Loucy (cell line): ENCODE data around the gene AP1M1.
A peak's percentile ranks its signal among the peaks of the same experiment; 100 is the strongest.

Source experiments
- H2AFZ ChIP-seq: fragments of 200-600 bp; sonication (generic); 2 replicates; pipeline ENCODE4 v1.6.0; 2016; ENCODE audit warnings: antibody characterized with exemption, mild to moderate bottlenecking, low read length, moderate library complexity
- H3F3A ChIP-seq: fragments of 200-600 bp; 2 replicates; pipeline ENCODE4 v1.6.0; 2016; ENCODE audit warnings: antibody characterized with exemption, low read depth, mild to moderate bottlenecking
- H3K27me3 ChIP-seq: fragments of 200-600 bp; sonication (generic); 2 replicates; pipeline ENCODE4 v1.6.1; 2014; ENCODE audit warnings: low read length, mild to moderate bottlenecking; ENCODE audit not compliant: insufficient read depth, poor library complexity, severe bottlenecking
- H3K36me3 ChIP-seq: fragments of 200-600 bp; sonication (generic); 2 replicates; pipeline ENCODE4 v1.6.1; 2016; ENCODE audit warnings: low read length; ENCODE audit not compliant: insufficient read depth
- H3K4me1 ChIP-seq: fragments of 200-600 bp; sonication (generic); 2 replicates; pipeline ENCODE4 v1.5.1; 2014; ENCODE audit warnings: low read length, mild to moderate bottlenecking; ENCODE audit not compliant: insufficient read depth, poor library complexity, severe bottlenecking
- H3K4me2 ChIP-seq: fragments of 200-600 bp; sonication (generic); 2 replicates; pipeline ENCODE4 v1.6.0; 2014; ENCODE audit warnings: antibody characterized with exemption, low read length, low read depth, mild to moderate bottlenecking; ENCODE audit not compliant: poor library complexity, severe bottlenecking
- H3K4me3 ChIP-seq: fragments of 200-600 bp; sonication (generic); 2 replicates; pipeline ENCODE4 v1.5.1; 2014; ENCODE audit warnings: low read length, mild to moderate bottlenecking, mixed read lengths; ENCODE audit not compliant: poor library complexity, severe bottlenecking
- H3K79me2 ChIP-seq: fragments of 200-600 bp; sonication (generic); 2 replicates; pipeline ENCODE4 v1.6.1; 2014; ENCODE audit warnings: low read length; ENCODE audit not compliant: insufficient read depth
- H3K9ac ChIP-seq: fragments of 200-600 bp; sonication (generic); 2 replicates; pipeline ENCODE4 v1.6.0; 2014; ENCODE audit warnings: mild to moderate bottlenecking, low read depth, low read length, moderate library complexity; ENCODE audit not compliant: poor library complexity, severe bottlenecking
- H3K9me2 ChIP-seq: fragments of 200-600 bp; sonication (generic); replicated peaks from 2 replicates; pipeline ENCODE4 v1.6.1; 2016; ENCODE audit warnings: low read depth, low read length, mixed read lengths
- H3K9me3 ChIP-seq: fragments of 200-600 bp; sonication (generic); 2 replicates; pipeline ENCODE4 v1.6.1; 2014; ENCODE audit warnings: mild to moderate bottlenecking, antibody characterized with exemption, low read length, low read depth; ENCODE audit not compliant: insufficient read depth
- H4K20me1 ChIP-seq: fragments of 200-600 bp; sonication (generic); 2 replicates; pipeline ENCODE4 v1.6.0; 2014; ENCODE audit warnings: antibody characterized with exemption, low read length, mild to moderate bottlenecking; ENCODE audit not compliant: insufficient read depth, poor library complexity, severe bottlenecking
- CTCF ChIP-seq: fragments of 200-600 bp; sonication (generic); conservative IDR thresholded peaks from 2 replicates; pipeline ENCODE4 v1.5.1; 2014; ENCODE audit warnings: mild to moderate bottlenecking, antibody characterized with exemption, low read length
- EZH2phosphoT487 ChIP-seq: fragments of 200-600 bp; IDR thresholded peaks from 2 replicates; pipeline ENCODE4 v1.6.1; 2018; ENCODE audit warnings: antibody characterized with exemption, mild to moderate bottlenecking, moderate library complexity, borderline replicate concordance

The AP1M1 gene

GRCh38 chr19:16199275-16199932 lies 1.7 kb downstream of the AP1M1 start:
- H3K4me3 ChIP-seq, result peak overlapping the region; percentile 82
- H3K27me3 ChIP-seq, result no peaks in the 10 kb centered on the region

GRCh38 chr19:16200038-16201010 lies 2.6 kb downstream of the AP1M1 start:
- Histone ChIP-seq H3K79me2 (peaks cover 53% of the 10 kb centered on the region), H2AFZ (no peak overlapping the region), H3K9ac (peak overlapping the region; percentile 59), H3F3A (no peaks in the 10 kb centered on the region), H3K9me2 (no peaks in the 10 kb centered on the region), H3K4me3 (peak overlapping the region; percentile 14), H3K4me2 (peak overlapping the region; percentile 94), H3K27me3 (no peaks in the 10 kb centered on the region), H4K20me1 (peaks cover 17% of the 10 kb centered on the region), H3K36me3 (peaks cover 4% of the 10 kb centered on the region; the same call in 1 of the 2 replicates), H3K9me3 (no peaks in the 10 kb centered on the region), H3K4me1 (peaks cover 26% of the 10 kb centered on the region)
- TF ChIP-seq EZH2phosphoT487 (no peak), CTCF (peak; percentile 34)

More at GRCh38 chr19:16199275-16199932, 1.7 kb downstream of the AP1M1 start:
- Histone ChIP-seq H3K36me3 (peaks cover 4% of the 10 kb centered on the region; the same call in 1 of the 2 replicates), H3K9me3 (no peaks in the 10 kb centered on the region), H3K4me2 (peak overlapping the region; percentile 94), H3K9ac (peak overlapping the region; percentile 87), H4K20me1 (peaks cover 17% of the 10 kb centered on the region), H3K4me1 (peaks cover 26% of the 10 kb centered on the region), H3K9me2 (no peaks in the 10 kb centered on the region), H3F3A (no peaks in the 10 kb centered on the region), H2AFZ (no peak overlapping the region), H3K79me2 (peaks cover 53% of the 10 kb centered on the region)
- TF ChIP-seq EZH2phosphoT487 (no peak), CTCF (no peak)

GRCh38 chr19:16201011-16201391 lies 3.3 kb downstream of the AP1M1 start:
- H3K9ac ChIP-seq, result peak overlapping the region; percentile 59
- peaks cover 7% of the 10 kb centered on the region; the same call in 1 of the 2 replicates for H3K36me3 ChIP-seq
- no peaks in the 10 kb centered on the region for H3F3A ChIP-seq
- no peak overlapping the region for H3K4me3 ChIP-seq
- no peak overlapping the region for H3K4me2 ChIP-seq
- H3K9me2 ChIP-seq, result no peaks in the 10 kb centered on the region
- no peaks in the 10 kb centered on the region for H3K9me3 ChIP-seq
- H3K79me2 ChIP-seq, result peaks cover 53% of the 10 kb centered on the region
- H3K27me3 ChIP-seq, result no peaks in the 10 kb centered on the region
- H2AFZ ChIP-seq, result no peak overlapping the region
- H3K4me1 ChIP-seq, result peaks cover 26% of the 10 kb centered on the region
- peaks cover 17% of the 10 kb centered on the region for H4K20me1 ChIP-seq
- TF ChIP-seq EZH2phosphoT487 (no peak), CTCF (no peak)
